ENCODE measurements around the gene SCAND1. TPM values are rescaled to one million over a fixed set of nuclear protein-coding genes. Genes with fewer than 3 reads are reported as not detected.

SCAND1 gene
- 69.1 TPM for total RNA-seq

DNA sequence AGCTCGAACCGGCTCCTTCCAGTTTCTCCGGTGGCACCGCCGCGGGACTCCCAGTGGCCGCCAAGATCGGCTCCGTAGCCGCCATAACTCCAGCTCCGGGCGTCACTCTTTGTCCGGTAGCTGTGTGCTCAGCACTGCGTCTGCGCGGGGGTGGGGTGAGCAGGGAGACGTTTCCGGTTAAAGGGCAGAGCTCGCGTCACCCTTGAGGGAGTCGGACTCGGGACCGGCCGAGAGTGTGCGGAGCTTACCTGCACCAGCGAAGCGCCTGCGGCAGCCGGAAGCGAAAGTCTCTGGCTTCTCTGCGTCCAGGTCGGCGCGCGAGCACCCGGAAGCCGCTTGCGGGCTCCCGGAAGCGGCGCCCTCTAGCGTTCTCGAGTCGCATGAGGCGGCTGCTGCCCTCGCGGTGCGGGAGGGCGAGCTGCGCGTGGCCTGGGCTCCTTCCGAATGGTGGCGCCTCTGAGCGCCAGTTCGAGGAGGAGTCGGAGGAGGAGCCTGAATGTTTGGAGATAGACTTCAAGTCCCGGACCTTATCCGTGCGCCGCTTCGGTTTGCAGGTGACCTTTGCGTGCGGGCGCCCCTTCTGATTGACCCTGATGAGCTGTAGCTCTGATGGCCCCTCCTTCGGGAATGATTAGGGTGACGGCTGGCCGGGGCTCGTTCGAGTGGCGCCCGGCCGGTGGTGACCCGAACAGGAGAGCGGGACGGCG lies at the start of gene SCAND1:
Gene SCAND1, minus strand, starts transcription at position 303 of the 707 bp plus-strand sequence. Its CDS starts 218 bp downstream, at position 85.

DNA sequence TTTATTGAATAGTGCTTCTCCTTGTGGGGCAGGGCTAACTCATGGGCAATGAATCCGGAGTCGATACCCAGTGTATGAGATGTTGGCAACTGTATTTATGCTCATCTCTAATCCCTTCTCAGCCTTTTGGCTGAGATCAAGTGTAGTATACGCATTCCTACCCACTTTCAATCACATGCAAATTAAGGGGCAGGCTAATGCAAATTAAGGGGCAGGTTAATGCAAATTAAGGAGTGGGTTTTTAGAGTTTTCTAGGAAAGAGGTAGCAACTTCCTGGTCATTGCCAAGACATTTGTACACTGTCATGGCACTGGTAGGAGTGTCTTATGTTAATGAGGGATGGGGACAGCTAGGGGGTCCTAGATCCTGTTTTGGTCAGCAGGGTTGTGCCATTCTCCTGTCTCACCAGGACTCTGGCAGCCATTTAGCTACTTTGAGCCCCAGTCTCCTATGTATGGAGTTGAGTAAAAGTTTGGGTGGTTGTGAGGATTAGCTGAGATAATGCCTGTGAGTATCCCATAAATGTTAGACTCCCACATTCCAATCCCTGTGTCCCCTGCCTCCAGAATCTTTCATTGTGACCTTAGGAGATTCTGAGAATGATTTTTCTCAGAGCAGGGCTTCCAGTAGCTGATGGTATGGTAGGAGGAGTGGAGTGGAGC lies 13.8 kb upstream of the SCAND1 start, which contains the start of gene CNBD2:
Gene CNBD2, plus strand, starts transcription at position 612 of the 662 bp plus-strand sequence. CDS start 173 bp downstream, outside the sequence.

Small RNA genes within 50 kb of the gene (small RNA-seq; reads per million reads assigned to genes)
- gene RNU6-937P (ENCODE audit: low replicate concordance) = not detected

Other genes starting within 250 kb of the SCAND1 start
- 536 TPM for gene RBM39, start 212.2 kb downstream of the SCAND1 start, total RNA-seq
- 32.5 TPM for gene PHF20, start 182.5 kb downstream of the SCAND1 start, total RNA-seq
- gene CNBD2, start 14.1 kb upstream of the SCAND1 start, total RNA-seq = 4.0 TPM
- 91.2 TPM for gene EPB41L1, start 200.2 kb upstream of the SCAND1 start, total RNA-seq